ENCODE results near the gene RIT2. TPM values are rescaled to one million over a fixed set of nuclear protein-coding genes. Genes with fewer than 3 reads are reported as not detected.

The RIT2 gene
- total RNA-seq, 1 donor from 2014 or later: not detected

- H3K4me3 ChIP-seq (ENCODE audit: low read depth, low read length): no peak overlapping the region
- TF ChIP-seq CTCF (conservative IDR thresholded peaks at IDR 0.05; ENCODE audit: low read depth, low read length): no peak
- DNase-seq (ENCODE audit: low read depth): no peak
Observed at GRCh38 chr18:43092539-43092938, 22.9 kb downstream of the RIT2 start.

- no peak overlapping the region for H3K4me3 ChIP-seq (ENCODE audit: low read depth, low read length)
- DNase-seq (ENCODE audit: low read depth): no peak
- TF ChIP-seq CTCF (conservative IDR thresholded peaks at IDR 0.05; ENCODE audit: low read depth, low read length): no peak
Observed at GRCh38 chr18:43081396-43081795, 34.1 kb downstream of the RIT2 start.

- H3K4me3 ChIP-seq (ENCODE audit: low read depth, low read length): no peak overlapping the region
- TF ChIP-seq CTCF (conservative IDR thresholded peaks at IDR 0.05; ENCODE audit: low read depth, low read length): no peak
- DNase-seq (ENCODE audit: low read depth): no peak
Observed at GRCh38 chr18:43080671-43081070, 34.8 kb downstream of the RIT2 start.

GRCh38 chr18:43079422-43079821 lies 36.1 kb downstream of the RIT2 start:
- no peak for TF ChIP-seq CTCF (conservative IDR thresholded peaks at IDR 0.05; ENCODE audit: low read depth, low read length)
- DNase-seq (ENCODE audit: low read depth): no peak
- H3K4me3 ChIP-seq (ENCODE audit: low read depth, low read length): no peak overlapping the region

- no peak overlapping the region for H3K4me3 ChIP-seq (ENCODE audit: low read depth, low read length)
- DNase-seq (ENCODE audit: low read depth): no peak
- no peak for TF ChIP-seq CTCF (conservative IDR thresholded peaks at IDR 0.05; ENCODE audit: low read depth, low read length)
Observed at GRCh38 chr18:43078478-43079092, 36.9 kb downstream of the RIT2 start.

GRCh38 chr18:43077510-43078308 lies 37.8 kb downstream of the RIT2 start:
- H3K4me3 ChIP-seq (ENCODE audit: low read depth, low read length): no peak overlapping the region
- TF ChIP-seq CTCF (conservative IDR thresholded peaks at IDR 0.05; ENCODE audit: low read depth, low read length): no peak
- no peak for DNase-seq (ENCODE audit: low read depth)

All from epithelial cell of proximal tubule (primary cell).